GM12892 (cell line): ENCODE measurements around the gene AGPS.

ENCODE experiments used
- POLR2A ChIP-seq: IDR thresholded peaks from 2 replicates; pipeline ENCODE4 v1.6.1; 2011; ENCODE audit warnings: low read depth, low read length, control low read depth
- POLR2AphosphoS5 ChIP-seq: IDR thresholded peaks from 2 replicates; pipeline ENCODE4 v1.6.1; 2011; ENCODE audit warnings: low read depth, low read length, control low read depth
- TAF1 ChIP-seq: IDR thresholded peaks from 2 replicates; pipeline ENCODE4 v1.6.1; 2011; ENCODE audit warnings: low read depth, mild to moderate bottlenecking, control low read depth, low read length, borderline replicate concordance

DNA sequence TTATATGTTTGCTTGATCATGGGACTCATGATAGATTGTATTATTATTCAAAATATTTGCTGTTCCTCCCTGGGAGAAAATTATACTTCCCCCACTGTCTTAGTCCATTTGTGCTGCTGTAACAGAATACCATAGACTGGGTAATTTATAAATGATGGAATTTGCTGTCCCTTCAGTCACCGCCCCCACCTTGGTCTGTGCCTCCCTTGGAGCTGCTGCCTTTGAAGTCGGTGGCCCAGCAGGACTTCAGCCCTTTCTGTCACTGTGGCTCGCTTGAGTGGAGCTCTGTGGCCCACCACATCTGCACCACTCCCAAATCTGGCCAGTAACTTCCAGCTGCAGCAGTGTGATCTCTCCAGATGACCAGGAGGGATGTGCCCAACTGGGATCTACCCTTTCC, 200.8 kb downstream of the AGPS start:
- TF ChIP-seq POLR2AphosphoS5 (no peak), TAF1 (no peak), POLR2A (no peak)
